B cell (primary cell): ENCODE data around the gene TOP3B. TPM values are rescaled to one million over a fixed set of nuclear protein-coding genes. Genes with fewer than 3 reads are reported as not detected.

ENCODE experiments used
- ATAC-seq: fragments of 200-7000 bp; cut with Tn5 transposase; one replicate; pipeline ENCODE4 v1.10.0; 2021; ENCODE audit warnings: low read depth, mild to moderate bottlenecking, moderate number of reproducible peaks, moderate library complexity
- CTCF ChIA-PET: fragments of 350-600 bp; sonication (Branson Sonifier 250); formaldehyde crosslinking; loops from one replicate; lab custom pipeline; 2021; ENCODE audit warnings: antibody characterized with exemption, inconsistent platforms; lab: Charles Lee
- POLR2A ChIA-PET: fragments of 350-600 bp; sonication (Branson Sonifier 250); formaldehyde crosslinking; loops from one replicate; lab custom pipeline; 2021; ENCODE audit warnings: antibody characterized with exemption; lab: Charles Lee
- DNase-seq: peaks from one replicate; pipeline ENCODE4 v3.0.0; 2013
- H2AFZ ChIP-seq: 2 replicates; pipeline ENCODE4 v1.6.1; 2012; ENCODE audit warnings: mild to moderate bottlenecking, low read depth, low read length; ENCODE audit not compliant: insufficient read depth, poor library complexity, severe bottlenecking
- H3K27ac ChIP-seq, 2 donors: 1 replicate in 1 of 2; 2 replicates in 1 of 2; pipeline ENCODE4 v1.5.1; 2012 to 2013; ENCODE audit warnings: low read length in 2 of 2, mild to moderate bottlenecking in 2 of 2, moderate library complexity in 1 of 2
- H3K27me3 ChIP-seq, 4 experiments: fragments of 200-600 bp in 1 of 4; sonication (generic) in 1 of 4; replicated peaks in 1 of 4; 1 replicate in 2 of 4; 2 replicates in 2 of 4; pipeline versions ENCODE4 v1.6.1 to v1.7.0; 2013 to 2016; ENCODE audit warnings: low read length in 3 of 4, mild to moderate bottlenecking in 2 of 4, mixed read lengths in 1 of 4, moderate library complexity in 1 of 4; ENCODE audit not compliant: insufficient read depth in 4 of 4, control insufficient read depth in 3 of 4; ENCODE audit errors: control extremely low read depth in 1 of 4
- H3K36me3 ChIP-seq, 2 experiments: replicated peaks in 1 of 2; 1 replicate in 1 of 2; 2 replicates in 1 of 2; pipeline versions ENCODE4 v1.6.1 to v1.7.1; 2013; ENCODE audit warnings: low read length in 1 of 2; ENCODE audit not compliant: insufficient read depth in 2 of 2, control insufficient read depth in 1 of 2; ENCODE audit errors: control extremely low read depth in 1 of 2, extremely low read depth in 1 of 2
- H3K4me1 ChIP-seq, 2 donors: fragments of 200-600 bp in 1 of 2; sonication (generic) in 1 of 2; 1 replicate in 1 of 2; 2 replicates in 1 of 2; pipeline versions ENCODE4 v1.5.1 to v1.6.1; 2013 to 2017; ENCODE audit warnings: low read length in 2 of 2; ENCODE audit not compliant: control insufficient read depth in 2 of 2, insufficient read depth in 2 of 2
- H3K4me2 ChIP-seq: replicated peaks from 2 replicates; pipeline ENCODE3; 2012; ENCODE audit warnings: mild to moderate bottlenecking, low read depth, low read length; ENCODE audit not compliant: poor library complexity, severe bottlenecking
- H3K4me3 ChIP-seq, 5 experiments: fragments of 200-600 bp in 1 of 5; sonication (generic) in 1 of 5; 1 replicate in 3 of 5; 2 replicates in 2 of 5; pipeline versions ENCODE4 v1.5.1 to v1.7.0; 2011 to 2016; ENCODE audit warnings: low read length in 4 of 5, mild to moderate bottlenecking in 4 of 5, low read depth in 2 of 5, control low read depth in 1 of 5, moderate library complexity in 1 of 5; ENCODE audit not compliant: insufficient read depth in 1 of 5; ENCODE audit errors: control extremely low read depth in 1 of 5, extremely low read depth in 1 of 5
- H3K79me2 ChIP-seq: fragments of 200-600 bp; sonication (generic); one replicate; pipeline ENCODE4 v1.6.0; 2016; ENCODE audit warnings: low read length; ENCODE audit not compliant: control insufficient read depth, insufficient read depth
- H3K9ac ChIP-seq: fragments of 200-600 bp; sonication (generic); 2 replicates; pipeline ENCODE4 v1.6.1; 2017; ENCODE audit warnings: mild to moderate bottlenecking, low read length, moderate library complexity
- H3K9me3 ChIP-seq, 3 donors: one replicate each; pipeline versions ENCODE4 v1.6.1 to v1.7.1; 2013; ENCODE audit warnings: low read length in 2 of 3; ENCODE audit not compliant: control insufficient read depth in 2 of 3, insufficient read depth in 1 of 3; ENCODE audit errors: control extremely low read depth in 1 of 3
- H4K20me1 ChIP-seq: 2 replicates; pipeline ENCODE4 v1.6.0; 2012; ENCODE audit warnings: mild to moderate bottlenecking, low read length; ENCODE audit not compliant: insufficient read depth, control insufficient read depth, poor library complexity, severe bottlenecking
- H3K27ac Mint-ChIP-seq: one replicate; pipeline ENCODE4 v1.8.0; 2021; ENCODE audit warnings: mixed read lengths
- H3K27me3 Mint-ChIP-seq: one replicate; pipeline ENCODE4 v1.8.0; 2021; ENCODE audit warnings: mixed read lengths
- H3K4me1 Mint-ChIP-seq: one replicate; pipeline ENCODE4 v1.8.0; 2021; ENCODE audit warnings: mixed read lengths
- H3K4me3 Mint-ChIP-seq: one replicate; pipeline ENCODE4 v1.8.0; 2021; ENCODE audit warnings: mixed read lengths
- H3K9me3 Mint-ChIP-seq: one replicate; pipeline ENCODE4 v1.8.0; 2022; ENCODE audit warnings: mixed read lengths; ENCODE audit not compliant: insufficient read depth
- CTCF ChIP-seq: fragments of 200-600 bp; IDR thresholded peaks from one replicate; pipeline ENCODE4 v1.8.0; 2022; ENCODE audit warnings: antibody characterized with exemption, mild to moderate bottlenecking
- EZH2 ChIP-seq: IDR thresholded peaks from 2 replicates; pipeline ENCODE4 v1.6.1; 2012; ENCODE audit warnings: borderline replicate concordance, low read depth, mild to moderate bottlenecking, moderate library complexity, low read length; ENCODE audit not compliant: insufficient read depth, poor library complexity, severe bottlenecking
- WGBS: methylation state at CpG from one replicate; pipeline ENCODE4 v1.1.5; 2013; ENCODE audit warnings: missing lambda C conversion rate; ENCODE audit not compliant: insufficient coverage; 5-methylcytosine and 5-hydroxymethylcytosine counted together
- intact Hi-C: fragments of 100-400 bp; cut with micrococcal nuclease; formaldehyde crosslinking; loops from one replicate; pipeline ENCODE4 v1.10.0; 2022
- polyA plus RNA-seq: library from polyadenylated mRNA; depleted of rRNA; stranded (reverse); fragments of >200 nt; gene quantifications from 2 replicates; pipeline ENCODE4 v1.2.3, GENCODE V29; 2012
- total RNA-seq, 2 donors: library from RNA; stranded (reverse); fragments of 120-200 nt in 1 of 2; gene quantifications; 1 replicate in 1 of 2; 2 replicates in 1 of 2; pipeline versions ENCODE4 v1.2.3 to v1.2.4, GENCODE V29; 2013 to 2022

The TOP3B gene
- total and polyA plus RNA-seq, 2 donors (not counting 1 experiment from before 2014, with no cell fraction given): 77.1 to 105 TPM

GRCh38 chr22:21978564-21979386, 3.8 kb downstream of the TOP3B start:
- intact Hi-C loops: no loop called here
- peaks cover 14 to 18% of the 10 kb centered on the region in 2 donors for H3K4me1 ChIP-seq
- peaks cover 0 to 4% (median 0%) of the 10 kb centered on the region in 3 donors for H3K9me3 ChIP-seq
- no peaks in the 10 kb centered on the region for H3K9me3 Mint-ChIP-seq
- ChIA-PET CTCF (interaction anchor here (0.9 kb wide), 1 partner anchor 11 kb away, joined by 3 read pairs; no protein-coding TSS in a partner anchor), POLR2A (interaction anchor here (0.6 kb wide), 1 partner anchor 28 kb away, joined by 7 read pairs; no protein-coding TSS in a partner anchor)
- H3K79me2 ChIP-seq: peaks cover 61% of the 10 kb centered on the region
- H3K4me3 Mint-ChIP-seq: no peak overlapping the region
- no peaks in the 10 kb centered on the region for H3K27me3 Mint-ChIP-seq
- H3K4me1 Mint-ChIP-seq: peaks cover 43% of the 10 kb centered on the region
- 92% methylated on average over 11 of the region's 11 CpGs for WGBS
- H4K20me1 ChIP-seq: peaks cover 10% of the 10 kb centered on the region
- H3K36me3 ChIP-seq: peaks cover 0 to 25% of the 10 kb centered on the region in 2 experiments
- no peak overlapping the region for H3K9ac ChIP-seq
- H3K27ac Mint-ChIP-seq: peak overlapping the region; percentile 39
- H3K27me3 ChIP-seq: no peaks in the 10 kb centered on the region
- ATAC-seq (no peak), DNase-seq (no peak)
- no peak overlapping the region for H2AFZ ChIP-seq
- H3K27ac ChIP-seq: no peak overlapping the region
- TF ChIP-seq EZH2: no peak
- no peak for TF ChIP-seq CTCF
- H3K4me2 ChIP-seq: no peak overlapping the region
- H3K4me3 ChIP-seq: no peak overlapping the region

GRCh38 chr22:21977814-21978213, 4.8 kb downstream of the TOP3B start:
- Histone ChIP-seq H3K9ac (no peak overlapping the region), H4K20me1 (peaks cover 10% of the 10 kb centered on the region), H3K4me3 (no peak overlapping the region), H3K27ac (no peak overlapping the region), H3K9me3 (peaks cover 0 to 4% (median 0%) of the 10 kb centered on the region in 3 donors), H3K36me3 (peaks cover 0 to 35% of the 10 kb centered on the region in 2 experiments), H3K79me2 (peaks cover 56% of the 10 kb centered on the region), H3K4me1 (peaks cover 14 to 15% of the 10 kb centered on the region in 2 donors), H3K4me2 (no peak overlapping the region), H2AFZ (no peak overlapping the region), H3K27me3 (no peaks in the 10 kb centered on the region)
- ChIA-PET CTCF (no interaction called here), POLR2A (no interaction called here)
- DNase-seq: no peak
- 100% methylated on average over 1 of the region's 1 CpG for WGBS
- H3K4me3 Mint-ChIP-seq: no peak overlapping the region
- H3K27ac Mint-ChIP-seq: peak overlapping the region; percentile 15
- no peaks in the 10 kb centered on the region for H3K9me3 Mint-ChIP-seq
- H3K27me3 Mint-ChIP-seq: no peaks in the 10 kb centered on the region
- peaks cover 43% of the 10 kb centered on the region for H3K4me1 Mint-ChIP-seq
- no peak for ATAC-seq
- TF ChIP-seq CTCF (no peak), EZH2 (no peak)
- intact Hi-C loops: no loop called here
